Measurements from ENCODE around the gene PAXIP1.
"Not testable (repeated sequence)": the region's sequence is repeated elsewhere in the genome, so short reads cannot be mapped to it uniquely, and the experiment has no call there.

Gene PAXIP1

DNA sequence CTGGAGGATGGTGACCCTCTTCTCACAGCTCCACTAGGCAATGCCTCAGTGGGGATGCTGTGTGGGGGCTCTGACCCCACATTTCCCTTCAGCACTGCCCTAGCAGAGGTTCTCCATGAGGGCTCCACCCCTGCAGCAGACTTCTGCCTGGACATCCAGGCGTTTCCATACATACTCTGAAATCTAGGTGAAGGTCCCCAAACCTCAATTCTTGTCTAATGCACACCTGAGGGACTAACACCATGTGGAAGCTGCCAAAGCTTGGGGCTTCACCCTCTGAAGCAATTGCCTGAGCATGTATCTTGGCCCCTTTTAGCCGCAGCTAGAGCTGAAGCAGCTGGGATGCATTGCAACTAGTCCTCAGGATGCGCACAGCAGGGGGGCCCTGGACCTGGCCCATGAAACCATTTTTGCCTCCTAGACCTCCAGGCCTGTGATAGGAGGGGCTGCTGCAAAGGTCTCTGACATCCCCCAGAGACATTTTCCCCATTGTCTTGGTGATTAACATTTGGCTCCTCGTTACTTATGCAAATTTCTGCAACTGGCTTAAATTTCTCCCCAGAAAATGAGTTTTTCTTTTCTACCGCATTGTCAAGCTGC lies 68.5 kb downstream of the PAXIP1 start:
- not testable (repeated sequence) for DNase-seq

- no peak for DNase-seq
Measured at GRCh38 chr7:154931906-154932305, 71.0 kb downstream of the PAXIP1 start.

GRCh38 chr7:154929006-154929726 lies 73.8 kb downstream of the PAXIP1 start:
- no peak for DNase-seq

DNA sequence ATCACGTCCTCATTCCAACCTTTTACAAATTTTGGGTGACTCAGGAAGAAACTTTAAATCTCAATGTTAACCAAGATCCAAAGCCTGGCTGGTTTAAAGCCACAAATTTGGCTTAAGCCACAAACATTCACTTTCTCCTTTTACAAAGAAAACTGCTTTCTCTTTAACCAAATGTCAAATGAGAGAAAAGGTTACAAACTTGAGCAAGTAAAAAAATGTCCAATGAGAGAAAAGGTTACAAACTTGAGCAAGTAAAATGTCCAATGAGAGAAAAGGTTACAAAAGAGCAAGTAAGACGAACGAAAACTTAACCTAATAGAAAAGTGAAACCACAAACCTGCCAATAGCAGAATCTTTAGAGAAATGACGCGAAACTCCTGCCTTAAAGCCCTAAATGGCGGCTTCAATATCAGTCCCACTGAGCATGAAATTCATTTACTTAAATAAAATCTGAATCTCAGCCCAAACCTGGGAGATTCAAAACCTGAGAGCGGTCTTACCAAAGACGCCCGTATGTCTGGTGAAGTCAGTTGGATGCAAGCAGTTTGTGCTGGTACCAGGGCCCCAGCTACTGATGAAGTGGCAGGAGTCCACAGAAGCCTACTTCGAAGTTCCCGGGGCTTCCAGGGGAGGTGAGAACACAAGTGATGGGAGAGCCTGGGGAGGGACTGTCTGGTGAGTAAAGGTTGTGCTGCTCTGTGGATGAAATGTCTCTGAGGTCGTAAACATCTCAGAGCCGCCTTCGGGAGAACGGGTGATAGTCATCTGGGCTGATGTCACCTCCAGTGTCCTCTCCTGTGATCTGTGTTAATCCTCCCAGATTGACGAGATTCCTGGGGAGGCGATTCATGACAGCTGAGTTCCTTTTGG lies 74.6 kb downstream of the PAXIP1 start:
- peak; percentile 12 to 20 for DNase-seq

GRCh38 chr7:154927624-154928125 lies 75.2 kb downstream of the PAXIP1 start:
- DNase-seq = peak; percentile 60 to 74

DNA sequence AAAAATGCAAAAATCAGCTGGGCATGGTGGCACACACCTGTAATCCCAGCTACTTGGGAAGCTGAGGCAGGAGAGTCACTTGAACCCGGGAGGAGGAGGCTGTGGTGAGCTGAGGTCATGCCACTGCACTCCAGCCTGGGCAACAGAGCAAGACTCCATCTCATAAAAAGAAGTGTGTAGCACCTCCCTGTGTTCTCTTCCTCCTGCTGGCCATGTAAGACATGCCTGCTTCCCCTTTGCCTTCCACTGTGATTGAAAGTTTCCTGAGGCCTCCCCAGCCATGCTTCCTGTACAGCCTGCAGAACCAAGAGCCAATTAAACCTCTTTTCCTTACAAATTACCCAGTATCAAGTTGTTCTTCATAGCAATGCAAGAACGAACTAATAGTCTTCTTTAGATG lies 80.5 kb downstream of the PAXIP1 start:
- DNase-seq = not testable (repeated sequence)

- DNase-seq = no peak
Measured at GRCh38 chr7:154919344-154920225, 83.3 kb downstream of the PAXIP1 start.

GRCh38 chr7:154918741-154919140 lies 84.2 kb downstream of the PAXIP1 start:
- DNase-seq = no peak

DNA sequence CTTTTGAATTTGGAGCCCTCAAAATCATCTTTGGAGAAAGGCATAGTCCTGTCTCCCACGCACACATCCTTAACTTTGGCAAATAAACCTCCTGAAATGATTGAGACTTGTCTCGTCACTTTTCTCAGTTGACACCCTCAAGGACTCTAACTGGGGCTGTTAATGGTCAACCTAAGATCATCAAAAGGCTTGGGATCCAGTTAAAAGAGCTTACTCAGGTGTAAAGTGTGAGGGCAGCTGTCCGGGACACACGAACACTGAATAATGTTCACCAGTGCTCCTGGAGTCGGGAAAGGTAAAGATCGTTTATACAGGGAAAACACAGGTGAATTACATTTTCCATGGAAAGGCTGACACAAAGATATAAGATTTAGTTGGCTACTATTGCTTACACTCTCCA lies 84.7 kb downstream of the PAXIP1 start:
- DNase-seq = no peak

- DNase-seq = no peak
Measured at GRCh38 chr7:154917808-154918160, 85.1 kb downstream of the PAXIP1 start.

DNA sequence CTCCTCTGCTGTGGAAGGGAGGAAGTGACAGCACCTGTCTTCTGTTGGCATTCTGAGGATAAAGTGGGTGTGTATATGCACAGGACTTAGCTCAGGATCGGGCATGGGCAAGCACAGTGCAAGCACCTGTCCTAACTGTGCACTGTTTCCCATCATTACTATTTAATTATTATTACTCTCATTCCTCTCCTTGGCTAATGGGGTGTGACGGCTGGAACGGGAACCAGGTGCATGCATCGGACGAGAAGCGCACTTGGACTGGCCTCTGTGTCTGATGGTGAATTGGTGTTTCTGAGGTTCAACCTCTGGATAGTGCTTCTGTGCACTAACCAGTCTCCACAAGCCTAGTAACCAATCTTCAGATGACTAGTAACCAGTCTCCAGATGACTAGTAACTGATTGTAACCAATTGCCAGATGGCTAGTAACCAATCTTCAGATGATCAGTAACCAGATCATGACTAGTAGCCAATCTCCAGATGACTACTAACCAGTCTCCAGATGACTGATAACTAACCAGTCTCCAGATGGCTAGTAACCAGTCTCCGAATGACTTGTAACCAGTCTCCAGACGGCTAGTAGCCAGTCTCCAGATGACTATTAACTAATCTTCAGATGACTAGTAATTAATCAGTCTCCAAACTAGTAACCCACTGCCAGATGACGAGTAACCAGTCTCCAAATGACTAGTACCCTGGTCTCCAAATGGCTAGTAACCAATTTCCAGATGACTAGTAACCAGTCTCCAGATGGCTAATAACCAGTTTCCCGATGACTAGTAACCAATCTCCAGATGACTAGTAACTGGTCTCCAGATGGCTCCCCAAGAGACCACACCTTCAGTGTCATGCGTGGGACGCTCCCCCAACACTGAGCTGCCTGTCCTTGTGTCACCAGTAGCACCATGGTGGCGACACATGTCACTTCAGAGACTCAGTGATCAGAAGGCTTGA lies 85.8 kb downstream of the PAXIP1 start:
- no peak for DNase-seq

DNA sequence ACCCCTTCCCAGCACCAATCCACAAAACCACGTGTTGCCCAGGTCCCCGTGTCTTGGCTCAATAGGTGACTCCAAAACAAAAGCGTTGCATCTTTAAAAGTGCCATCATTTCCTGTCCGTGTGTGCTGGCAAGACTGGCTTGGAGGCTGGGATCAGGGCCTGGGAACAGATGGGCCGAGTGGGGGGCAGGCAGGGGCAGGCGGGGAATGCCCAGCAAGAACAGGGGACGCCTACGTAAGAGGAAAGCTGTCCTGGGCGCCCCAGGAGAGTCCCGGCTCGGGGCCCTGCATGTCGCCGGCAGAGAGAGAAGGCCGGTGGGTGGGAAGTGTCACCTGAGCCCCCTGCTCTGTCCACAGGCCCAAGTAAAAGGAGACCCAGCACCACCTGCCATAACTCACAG lies 86.5 kb downstream of the PAXIP1 start:
- no peak for DNase-seq

DNA sequence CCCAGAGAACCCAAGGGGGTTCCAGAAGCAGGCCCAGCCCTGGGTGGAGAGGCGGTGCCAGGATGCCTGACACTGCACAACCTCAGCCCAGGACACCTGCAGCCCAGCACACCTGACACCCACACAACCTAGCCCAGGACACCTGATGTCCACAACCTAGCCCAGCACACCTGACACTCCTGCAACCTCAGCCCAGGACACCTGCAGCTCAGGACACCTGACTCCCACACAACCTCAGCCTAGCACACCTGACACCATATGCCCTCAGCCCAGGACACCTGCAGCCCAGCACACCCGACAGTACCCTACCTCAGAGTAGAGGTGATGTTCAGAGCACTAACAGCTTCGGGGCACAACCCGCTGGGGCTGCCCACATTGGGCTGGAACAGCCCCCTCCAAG lies 87.3 kb downstream of the PAXIP1 start:
- DNase-seq = no peak

DNA sequence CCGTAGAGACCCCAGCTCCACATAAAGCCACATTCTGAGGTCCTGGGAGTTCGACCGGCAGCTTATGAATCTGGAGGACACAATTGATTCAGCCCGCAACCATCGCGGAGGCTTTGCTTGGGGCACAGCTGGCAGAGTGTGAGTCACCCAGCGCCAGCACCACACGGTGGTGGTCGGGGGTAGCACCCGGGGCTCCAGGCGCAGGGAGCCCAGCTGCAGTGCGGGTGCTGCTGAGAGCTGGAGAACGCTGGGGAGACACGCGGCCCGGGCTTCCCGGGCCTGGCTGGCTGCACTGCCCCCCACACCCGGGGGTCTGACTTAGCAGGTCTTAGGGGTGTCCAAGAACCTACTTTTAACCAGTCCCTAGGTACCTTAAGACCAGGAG lies 87.9 kb downstream of the PAXIP1 start:
- DNase-seq = no peak

- no peak for DNase-seq
Measured at GRCh38 chr7:154914308-154914995, 88.5 kb downstream of the PAXIP1 start.

DNA sequence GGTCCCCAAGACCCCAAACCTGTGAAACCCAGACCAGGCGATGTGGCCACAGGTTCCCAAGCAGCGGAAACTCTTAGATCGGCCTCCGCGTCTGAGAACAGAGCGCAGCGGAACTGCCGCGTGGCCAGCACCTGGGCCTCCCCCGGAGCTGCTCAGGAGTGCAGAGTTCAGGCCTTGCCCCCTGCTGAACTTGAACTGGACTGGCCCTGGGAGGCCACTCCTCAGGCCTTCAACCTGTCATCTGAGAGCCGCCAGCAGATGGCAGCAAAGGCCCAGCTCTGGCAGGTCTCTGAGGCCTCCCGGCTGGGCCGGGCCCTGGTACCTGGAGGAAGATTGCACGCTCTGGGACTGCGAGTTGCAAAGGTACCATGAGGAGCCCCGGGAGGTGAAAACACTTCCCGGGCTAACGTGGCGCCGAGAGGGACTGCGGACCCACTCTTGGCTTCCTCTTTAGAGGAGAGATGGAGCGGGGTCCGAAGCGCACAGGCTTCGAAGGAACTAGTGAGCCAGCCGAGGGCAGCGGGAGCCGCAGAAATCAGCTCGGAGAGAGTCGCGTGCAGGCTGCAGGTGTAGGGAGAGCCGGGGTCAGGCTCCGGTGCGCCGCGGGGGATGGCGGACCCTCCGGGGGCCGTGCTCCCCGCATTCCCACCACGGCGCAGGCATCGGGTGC lies 89.2 kb downstream of the PAXIP1 start:
- peak; percentile 79 to 92 for DNase-seq

DNA sequence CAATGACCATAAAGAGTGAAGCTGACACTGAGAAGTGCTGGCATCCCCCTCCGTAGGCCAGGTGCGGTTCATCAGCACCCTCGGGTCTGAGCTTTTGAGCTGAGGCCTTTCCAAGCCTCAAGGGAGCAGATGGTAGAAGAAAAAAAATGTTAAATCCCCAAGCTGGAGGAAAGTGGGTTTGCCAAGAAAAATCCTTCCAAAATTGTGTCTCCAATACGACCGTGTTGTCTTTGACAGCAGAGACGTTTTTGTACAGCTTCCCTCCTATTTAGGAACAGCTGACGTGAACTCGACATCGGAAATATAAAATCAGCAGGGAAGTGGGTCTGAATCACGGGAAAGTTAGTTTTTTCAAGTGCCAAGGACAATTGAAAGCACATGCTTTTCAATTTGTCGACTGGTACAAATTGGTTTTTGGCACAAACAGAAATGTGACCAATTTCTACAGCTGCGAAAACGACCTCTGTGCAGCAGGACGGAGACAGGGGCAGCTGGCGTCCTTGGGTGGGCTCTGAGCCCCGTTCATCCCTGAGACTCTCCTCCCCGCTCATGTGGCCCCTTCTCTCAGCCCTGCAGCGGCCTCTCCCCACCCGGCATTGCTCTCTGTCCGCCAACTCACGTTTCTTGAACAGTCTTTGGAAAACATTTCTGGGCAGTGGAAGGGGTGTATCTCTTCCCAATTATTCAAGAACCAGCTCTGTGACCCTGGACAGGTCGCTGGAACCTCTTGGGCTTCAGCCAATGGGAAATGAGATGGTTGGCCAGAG lies 89.9 kb downstream of the PAXIP1 start:
- no peak for DNase-seq

GRCh38 chr7:154911862-154912455 lies 91.0 kb downstream of the PAXIP1 start:
- DNase-seq = no peak

DNA sequence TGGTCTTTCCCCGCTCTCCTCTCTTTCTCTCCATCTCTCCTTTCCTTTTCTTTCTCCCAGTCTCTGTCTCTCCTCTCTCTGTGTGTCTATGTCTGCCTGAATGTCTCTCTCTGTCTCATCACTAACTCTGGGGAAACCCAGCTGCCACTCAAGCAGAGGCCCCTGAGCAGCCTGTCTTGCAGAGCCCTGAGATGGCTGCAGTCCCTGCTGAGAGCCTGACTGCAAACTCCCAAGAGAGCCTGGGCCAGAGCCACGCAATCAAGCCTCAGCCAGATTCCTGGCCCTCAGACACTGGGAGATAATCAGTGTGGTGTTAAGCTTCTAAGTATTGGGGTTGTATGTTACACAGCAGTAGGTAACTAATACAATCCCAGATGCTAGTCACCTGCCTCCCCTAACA lies 91.5 kb downstream of the PAXIP1 start:
- DNase-seq = no peak

Measured in stimulated activated CD4-positive, alpha-beta T cell treated with anti-CD3 and anti-CD28 coated beads, Interleukin-4, amount 100 ng/mL, for 4 hours (primary cell).